ENCODE results near the gene TTC32.
"Not testable (repeated sequence)": the region's sequence is repeated elsewhere in the genome, so short reads cannot be mapped to it uniquely, and the experiment has no call there.

TTC32 gene

GRCh38 chr2:19898592-19899329, 3.0 kb downstream of the TTC32 start:
- no peak for DNase-seq

GRCh38 chr2:19897623-19898245, 4.0 kb downstream of the TTC32 start:
- no peak for DNase-seq

- no peak for DNase-seq
These were observed 6.2 kb downstream of the TTC32 start for GRCh38 chr2:19895535-19895934.

- DNase-seq = no peak
These were observed 7.5 kb downstream of the TTC32 start for GRCh38 chr2:19894134-19894792.

GRCh38 chr2:19893520-19894133, 8.2 kb downstream of the TTC32 start:
- DNase-seq = no peak

GRCh38 chr2:19891971-19892370, 9.8 kb downstream of the TTC32 start:
- not testable (repeated sequence) for DNase-seq

- no peak for DNase-seq
These were observed 11.7 kb downstream of the TTC32 start for GRCh38 chr2:19890104-19890503.

- no peak for DNase-seq
These were observed 13.0 kb downstream of the TTC32 start for GRCh38 chr2:19888831-19889230.

- no peak for DNase-seq
These were observed 14.3 kb downstream of the TTC32 start for GRCh38 chr2:19887510-19887909.

- no peak for DNase-seq
These were observed 15.5 kb downstream of the TTC32 start for GRCh38 chr2:19886261-19886660.

GRCh38 chr2:19885791-19886190, 16.0 kb downstream of the TTC32 start:
- no peak for DNase-seq

GRCh38 chr2:19883971-19884720, 17.6 kb downstream of the TTC32 start:
- DNase-seq = no peak

- no peak for DNase-seq
These were observed 18.3 kb downstream of the TTC32 start for GRCh38 chr2:19883486-19883885.

- no peak for DNase-seq
These were observed 19.5 kb downstream of the TTC32 start for GRCh38 chr2:19882286-19882685.

- DNase-seq = no peak
These were observed 19.9 kb downstream of the TTC32 start for GRCh38 chr2:19881908-19882265.

GRCh38 chr2:19881221-19881907, 20.4 kb downstream of the TTC32 start:
- DNase-seq = no peak

- not testable (repeated sequence) for DNase-seq
These were observed 21.6 kb downstream of the TTC32 start for GRCh38 chr2:19880191-19880590.

- no peak for DNase-seq
These were observed 22.7 kb downstream of the TTC32 start for GRCh38 chr2:19879120-19879519.

- DNase-seq = no peak
These were observed 23.3 kb downstream of the TTC32 start for GRCh38 chr2:19878268-19879046.

- DNase-seq = no peak
These were observed 25.0 kb downstream of the TTC32 start for GRCh38 chr2:19876751-19877150.

GRCh38 chr2:19875280-19875679, 26.5 kb downstream of the TTC32 start:
- DNase-seq = no peak

- DNase-seq = no peak
These were observed 27.1 kb downstream of the TTC32 start for GRCh38 chr2:19874726-19875125.

Measured in CD4-positive, alpha-beta T cell treated with Interleukin-6 for 4 hours (primary cell).